ENCODE measurements around the gene HDGFL2.

HDGFL2 gene

GRCh38 chr19:4472174-4472974, at the start of gene HDGFL2:
TSS of gene HDGFL2 (plus strand) at chr19:4472297. CDS start at chr19:4472351, 54 bp downstream.
- TF ChIP-seq, protein P1, sequence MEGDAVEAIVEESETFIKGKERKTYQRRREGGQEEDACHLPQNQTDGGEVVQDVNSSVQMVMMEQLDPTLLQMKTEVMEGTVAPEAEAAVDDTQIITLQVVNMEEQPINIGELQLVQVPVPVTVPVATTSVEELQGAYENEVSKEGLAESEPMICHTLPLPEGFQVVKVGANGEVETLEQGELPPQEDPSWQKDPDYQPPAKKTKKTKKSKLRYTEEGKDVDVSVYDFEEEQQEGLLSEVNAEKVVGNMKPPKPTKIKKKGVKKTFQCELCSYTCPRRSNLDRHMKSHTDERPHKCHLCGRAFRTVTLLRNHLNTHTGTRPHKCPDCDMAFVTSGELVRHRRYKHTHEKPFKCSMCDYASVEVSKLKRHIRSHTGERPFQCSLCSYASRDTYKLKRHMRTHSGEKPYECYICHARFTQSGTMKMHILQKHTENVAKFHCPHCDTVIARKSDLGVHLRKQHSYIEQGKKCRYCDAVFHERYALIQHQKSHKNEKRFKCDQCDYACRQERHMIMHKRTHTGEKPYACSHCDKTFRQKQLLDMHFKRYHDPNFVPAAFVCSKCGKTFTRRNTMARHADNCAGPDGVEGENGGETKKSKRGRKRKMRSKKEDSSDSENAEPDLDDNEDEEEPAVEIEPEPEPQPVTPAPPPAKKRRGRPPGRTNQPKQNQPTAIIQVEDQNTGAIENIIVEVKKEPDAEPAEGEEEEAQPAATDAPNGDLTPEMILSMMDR (IDR thresholded peaks at IDR 0.05; ENCODE audit: control insufficient read depth, insufficient read depth, low read depth, low read length, missing control alignments): no peak
- DNase-seq (ENCODE audit: low read depth): no peak
- H3K4me3 ChIP-seq (ENCODE audit: control insufficient read depth, low read depth, low read length): peak within 1 kb of the TSS; percentile 78

DNA sequence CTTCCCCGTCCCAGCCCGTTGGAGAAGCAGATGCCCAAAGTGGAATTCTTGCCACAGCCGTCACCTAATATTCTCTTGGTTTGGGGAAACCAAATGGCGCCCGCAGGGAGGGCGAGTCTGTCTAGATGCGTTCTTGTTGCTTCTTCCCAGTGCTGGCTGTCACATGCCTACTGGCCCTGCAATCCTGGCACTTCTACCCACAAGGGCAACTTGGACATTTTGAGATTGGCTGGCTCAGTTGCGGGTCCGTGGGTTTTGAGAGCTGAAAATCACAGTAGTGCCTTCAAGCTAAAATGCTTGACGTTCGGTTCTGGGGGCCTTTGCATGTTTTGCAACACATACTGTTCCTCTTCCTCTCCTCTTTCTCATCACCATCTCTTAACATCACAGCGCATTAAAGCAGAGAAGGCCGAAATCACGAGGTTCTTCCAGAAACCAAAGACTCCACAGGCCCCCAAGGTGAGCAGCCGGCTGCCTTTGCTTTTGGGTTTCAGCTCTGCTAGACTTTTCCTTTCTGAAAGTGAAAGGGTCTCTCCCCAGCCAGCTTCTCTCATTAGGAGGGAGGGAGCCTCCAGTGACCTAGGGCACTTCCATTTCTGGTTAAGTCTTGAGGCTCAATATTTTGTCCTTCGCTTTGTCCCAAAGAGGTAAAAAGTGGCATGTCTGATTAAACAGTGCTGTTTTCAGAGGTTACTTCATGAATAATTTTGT, 48.5 kb upstream of the HDGFL2 start:
- no peak for DNase-seq (ENCODE audit: low read depth)
- TF ChIP-seq, protein P1 (IDR thresholded peaks at IDR 0.05; ENCODE audit: control insufficient read depth, insufficient read depth, low read depth, low read length, missing control alignments): no peak
- H3K4me3 ChIP-seq (ENCODE audit: control insufficient read depth, low read depth, low read length): no peak overlapping the region

GRCh38 chr19:4425537-4425936, 46.6 kb upstream of the HDGFL2 start:
- H3K4me3 ChIP-seq (ENCODE audit: control insufficient read depth, low read depth, low read length): no peak overlapping the region
- TF ChIP-seq, protein P1 (IDR thresholded peaks at IDR 0.05; ENCODE audit: control insufficient read depth, insufficient read depth, low read depth, low read length, missing control alignments): no peak

GRCh38 chr19:4428326-4428975, 43.6 kb upstream of the HDGFL2 start:
- TF ChIP-seq, protein P1 (IDR thresholded peaks at IDR 0.05; ENCODE audit: control insufficient read depth, insufficient read depth, low read depth, low read length, missing control alignments): no peak
- no peak overlapping the region for H3K4me3 ChIP-seq (ENCODE audit: control insufficient read depth, low read depth, low read length)
- no peak for DNase-seq (ENCODE audit: low read depth)

More at GRCh38 chr19:4425537-4425936, 46.6 kb upstream of the HDGFL2 start:
- DNase-seq (ENCODE audit: low read depth): peak; percentile 25

DNA sequence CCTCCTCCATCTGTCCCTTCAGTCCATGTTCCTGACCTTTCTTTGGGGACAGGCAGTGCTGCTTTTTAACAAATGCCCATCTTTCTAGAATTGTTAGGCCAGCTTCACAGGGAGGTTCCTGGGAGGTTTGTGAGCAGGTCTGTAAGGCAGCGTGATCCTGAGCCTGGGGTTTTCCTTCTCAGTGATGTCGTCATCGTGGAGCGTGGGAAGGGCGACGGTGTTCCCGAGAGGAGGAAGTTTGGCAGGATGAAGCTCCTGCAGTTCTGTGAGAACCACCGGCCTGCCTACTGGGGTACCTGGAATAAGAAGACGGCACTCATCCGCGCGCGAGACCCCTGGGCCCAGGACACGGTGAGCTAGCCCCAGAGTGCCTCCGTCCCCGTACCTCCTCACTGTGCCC, 42.8 kb upstream of the HDGFL2 start:
- TF ChIP-seq, protein P1 (IDR thresholded peaks at IDR 0.05; ENCODE audit: control insufficient read depth, insufficient read depth, low read depth, low read length, missing control alignments): no peak
- DNase-seq (ENCODE audit: low read depth): no peak
- no peak overlapping the region for H3K4me3 ChIP-seq (ENCODE audit: control insufficient read depth, low read depth, low read length)

DNA sequence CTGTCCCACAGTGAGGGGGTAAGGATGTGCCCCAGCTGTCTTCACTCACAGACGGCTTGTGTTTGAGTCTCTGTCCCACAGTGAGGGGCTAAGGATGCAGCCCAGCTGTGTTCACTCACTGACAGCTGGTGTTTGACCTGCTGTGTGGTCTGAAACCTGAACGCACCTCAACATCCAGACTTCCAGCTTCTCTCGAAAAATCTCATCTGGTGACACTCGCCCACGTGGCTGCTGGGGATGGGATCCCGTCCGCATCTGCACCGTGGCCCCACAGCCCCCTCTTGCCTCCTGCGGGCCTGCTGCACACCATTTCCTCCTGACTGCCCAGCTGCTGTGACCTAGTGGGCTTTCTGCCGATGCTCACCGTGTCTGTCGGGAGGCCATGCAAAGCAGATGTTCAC, 42.3 kb upstream of the HDGFL2 start:
- TF ChIP-seq, protein P1 (IDR thresholded peaks at IDR 0.05; ENCODE audit: control insufficient read depth, insufficient read depth, low read depth, low read length, missing control alignments): no peak
- DNase-seq (ENCODE audit: low read depth): no peak
- H3K4me3 ChIP-seq (ENCODE audit: control insufficient read depth, low read depth, low read length): no peak overlapping the region
